WTC11 (cell line): Measurements from ENCODE around the gene POLR3H. TPM values are rescaled to one million over a fixed set of nuclear protein-coding genes. Genes with fewer than 3 reads are reported as not detected.

ENCODE experiments used
- ATF3 ChIP-seq: sonication (generic); formaldehyde crosslinking; conservative IDR thresholded peaks from 2 replicates; pipeline ENCODE4 v1.8.1; 2022; ENCODE audit warnings: mild to moderate bottlenecking, missing genetic modification reagents
- CTCF ChIP-seq: fragments of 200-600 bp; IDR thresholded peaks from 2 replicates; pipeline ENCODE4 v1.8.0; 2022; ENCODE audit warnings: antibody characterized with exemption
- FOXP4 ChIP-seq: sonication (generic); formaldehyde crosslinking; IDR thresholded peaks from 2 replicates; pipeline ENCODE4 v1.8.0; 2022; ENCODE audit warnings: mild to moderate bottlenecking, missing genetic modification reagents
- HMGA2 ChIP-seq: fragments of 250-450 bp; sonication (Bioruptor Pico); IDR thresholded peaks from 2 replicates; pipeline ENCODE4 v1.4.0; 2021; ENCODE audit warnings: mild to moderate bottlenecking, moderate library complexity
- MXD4 ChIP-seq: fragments of 250-450 bp; sonication (Bioruptor Pico); IDR thresholded peaks from 2 replicates; pipeline ENCODE4 v1.8.0; 2021; ENCODE audit warnings: mild to moderate bottlenecking, moderate library complexity, borderline replicate concordance
- MYBL2 ChIP-seq: sonication (generic); formaldehyde crosslinking; IDR thresholded peaks from 2 replicates; pipeline ENCODE4 v1.8.1; 2023; ENCODE audit warnings: mild to moderate bottlenecking, moderate library complexity, missing genetic modification reagents
- NFE2L1 ChIP-seq: sonication (generic); formaldehyde crosslinking; IDR thresholded peaks from 2 replicates; pipeline ENCODE4 v1.8.1; 2023; ENCODE audit warnings: missing genetic modification reagents
- NFYB ChIP-seq: sonication (generic); formaldehyde crosslinking; conservative IDR thresholded peaks from 2 replicates; pipeline ENCODE4 v1.8.0; 2022; ENCODE audit warnings: low read depth, missing genetic modification reagents
- NR2C2 ChIP-seq: sonication (generic); formaldehyde crosslinking; IDR thresholded peaks from 2 replicates; pipeline ENCODE4 v1.8.0; 2022; ENCODE audit warnings: mild to moderate bottlenecking, missing genetic modification reagents
- NR3C1 ChIP-seq: sonication (generic); formaldehyde crosslinking; conservative IDR thresholded peaks from 2 replicates; pipeline ENCODE4 v1.8.1; 2023; ENCODE audit warnings: low read depth, mild to moderate bottlenecking, missing genetic modification reagents
- SP1 ChIP-seq: sonication (generic); formaldehyde crosslinking; conservative IDR thresholded peaks from 2 replicates; pipeline ENCODE4 v1.8.1; 2022; ENCODE audit warnings: missing genetic modification reagents
- ZBTB21 ChIP-seq: sonication (generic); formaldehyde crosslinking; IDR thresholded peaks from 2 replicates; pipeline ENCODE4 v1.8.1; 2023; ENCODE audit warnings: mild to moderate bottlenecking, missing genetic modification reagents, borderline replicate concordance
- ZNF121 ChIP-seq: sonication (generic); formaldehyde crosslinking; IDR thresholded peaks from 2 replicates; pipeline ENCODE4 v1.8.0; 2023; ENCODE audit warnings: missing genetic modification reagents
- ZNF232 ChIP-seq: sonication (generic); formaldehyde crosslinking; IDR thresholded peaks from 2 replicates; pipeline ENCODE4 v1.8.0; 2022; ENCODE audit warnings: mild to moderate bottlenecking, missing genetic modification reagents
- ZNF263 ChIP-seq: sonication (generic); formaldehyde crosslinking; IDR thresholded peaks from 2 replicates; pipeline ENCODE4 v1.8.1; 2022; ENCODE audit warnings: low read depth, mild to moderate bottlenecking, moderate library complexity, missing genetic modification reagents
- ZNF281 ChIP-seq: sonication (generic); formaldehyde crosslinking; IDR thresholded peaks from 2 replicates; pipeline ENCODE4 v1.8.0; 2023; ENCODE audit warnings: mild to moderate bottlenecking, missing genetic modification reagents
- ZNF532 ChIP-seq: fragments of 250-450 bp; sonication (Bioruptor Pico); IDR thresholded peaks from 2 replicates; pipeline ENCODE4 v1.9.0; 2021; ENCODE audit warnings: mild to moderate bottlenecking, borderline replicate concordance
- total RNA-seq: library from RNA; stranded (reverse); gene quantifications from 3 replicates; pipeline ENCODE4 v1.2.3, GENCODE V29; 2021

POLR3H gene
- total RNA-seq, 1 experiment from 2014 or later: 28.8 TPM

- TF ChIP-seq ZNF532 (CRISPR knock-in tag) (no peak), ZBTB21 (CRISPR knock-in tag) (no peak), ZNF232 (CRISPR knock-in tag) (no peak), NR2C2 (no peak), HMGA2 (CRISPR knock-in tag) (no peak), NR3C1 (CRISPR knock-in tag) (no peak), SP1 (CRISPR knock-in tag) (peak; percentile 95), FOXP4 (CRISPR knock-in tag) (0 out of 2 replicates have a peak, but pooled peaks have one; percentile 48), ZNF281 (no peak), ZNF121 (CRISPR knock-in tag) (peak; percentile 82), MXD4 (CRISPR knock-in tag) (no peak), ATF3 (no peak), NFE2L1 (CRISPR knock-in tag) (0 out of 2 replicates have a peak, but pooled peaks have one; percentile 26), MYBL2 (CRISPR knock-in tag) (peak; percentile 72; the same call in 1 of the 2 replicates), NFYB (peak; percentile 47; the same call in 1 of the 2 replicates), ZNF263 (CRISPR knock-in tag) (no peak), CTCF (no peak)
These were observed 45.3 kb upstream of the POLR3H start, which contains the start of gene PMM1 (continued) for GRCh38 chr22:41589391-41590241.
